Naive thymus-derived CD4-positive, alpha-beta T cell (primary cell): ENCODE data around the gene RASA2. TPM values are rescaled to one million over a fixed set of nuclear protein-coding genes. Genes with fewer than 3 reads are reported as not detected.

Experiments
- ATAC-seq: fragments of 150-1000 bp; cut with Tn5 transposase; 2 replicates; pipeline ENCODE4 v1.10.0; 2021; ENCODE audit warnings: mild to moderate bottlenecking, moderate library complexity
- CTCF ChIA-PET: fragments of 350-600 bp; sonication (Branson Sonifier 250); formaldehyde crosslinking; loops from one replicate; lab custom pipeline; 2021; ENCODE audit warnings: antibody characterized with exemption; lab: Charles Lee
- POLR2A ChIA-PET: fragments of 350-600 bp; sonication (Branson Sonifier 250); formaldehyde crosslinking; loops from one replicate; lab custom pipeline; 2021; ENCODE audit warnings: antibody characterized with exemption, inconsistent platforms; lab: Charles Lee
- DNase-seq, 9 donors: peaks; one replicate each; pipeline versions ENCODE4 v3.0.0 to v3.0.0-alpha.2; 2020 to 2022; ENCODE audit warnings: mixed read lengths in 1 of 9
- H3K27ac ChIP-seq: one replicate; pipeline ENCODE4 v1.7.0; 2013; ENCODE audit warnings: mild to moderate bottlenecking, low read depth, low read length, moderate library complexity
- H3K27me3 ChIP-seq, 2 donors: one replicate each; pipeline ENCODE4 v1.7.0; 2013; ENCODE audit warnings: low read length in 2 of 2, mild to moderate bottlenecking in 2 of 2, moderate library complexity in 2 of 2; ENCODE audit not compliant: control insufficient read depth in 2 of 2, insufficient read depth in 2 of 2
- H3K36me3 ChIP-seq, 3 experiments: 1 replicate in 2 of 3; 2 replicates in 1 of 3; pipeline ENCODE4 v1.7.0; 2013; ENCODE audit warnings: low read length in 3 of 3, mild to moderate bottlenecking in 3 of 3, moderate library complexity in 1 of 3; ENCODE audit not compliant: insufficient read depth in 3 of 3, control insufficient read depth in 2 of 3
- H3K4me1 ChIP-seq, 2 donors: one replicate each; pipeline ENCODE4 v1.7.0; 2013; ENCODE audit warnings: low read length in 2 of 2, mild to moderate bottlenecking in 2 of 2, moderate library complexity in 1 of 2; ENCODE audit not compliant: control insufficient read depth in 2 of 2, insufficient read depth in 2 of 2
- H3K4me3 ChIP-seq: 2 replicates; pipeline ENCODE4 v1.7.0; 2013; ENCODE audit warnings: mild to moderate bottlenecking, low read length
- H3K9me3 ChIP-seq, 3 experiments: 1 replicate in 2 of 3; 2 replicates in 1 of 3; pipeline ENCODE4 v1.7.0; 2013; ENCODE audit warnings: low read length in 3 of 3; ENCODE audit not compliant: control insufficient read depth in 2 of 3
- H3K27ac Mint-ChIP-seq, 9 donors: one replicate each; pipeline ENCODE4 v1.8.0; 2020 to 2022; ENCODE audit warnings: mixed read lengths in 9 of 9, mild to moderate bottlenecking in 8 of 9, moderate library complexity in 5 of 9, inconsistent platforms in 2 of 9
- H3K27me3 Mint-ChIP-seq, 5 donors: one replicate each; pipeline ENCODE4 v1.8.0; 2021 to 2022; ENCODE audit warnings: mixed read lengths in 5 of 5, mild to moderate bottlenecking in 1 of 5
- H3K36me3 Mint-ChIP-seq, 5 donors: one replicate each; pipeline ENCODE4 v1.8.0; 2020 to 2022; ENCODE audit warnings: mixed read lengths in 5 of 5, mild to moderate bottlenecking in 3 of 5, inconsistent platforms in 1 of 5
- H3K4me1 Mint-ChIP-seq, 7 donors: one replicate each; pipeline ENCODE4 v1.8.0; 2020 to 2022; ENCODE audit warnings: mixed read lengths in 7 of 7, mild to moderate bottlenecking in 3 of 7, inconsistent platforms in 1 of 7
- H3K4me3 Mint-ChIP-seq, 10 donors: one replicate each; pipeline ENCODE4 v1.8.0; 2020 to 2022; ENCODE audit warnings: mild to moderate bottlenecking in 10 of 10, mixed read lengths in 10 of 10, moderate library complexity in 6 of 10, inconsistent platforms in 2 of 10
- H3K9me3 Mint-ChIP-seq, 11 donors: one replicate each; pipeline ENCODE4 v1.8.0; 2020 to 2022; ENCODE audit warnings: mixed read lengths in 11 of 11, mild to moderate bottlenecking in 4 of 11, inconsistent platforms in 1 of 11, moderate library complexity in 1 of 11
- intact Hi-C, 2 donors: fragments of 100-400 bp; cut with micrococcal nuclease; formaldehyde crosslinking; loops; one replicate each; pipeline ENCODE4 v1.15.1; 2023
- polyA plus RNA-seq, 2 donors: library from polyadenylated mRNA; unstranded; fragments of 300-500 nt; fragmentation: Illumina TruSeq; gene quantifications; one replicate each; pipeline ENCODE4 v1.2.3, GENCODE V29; 2021
- total RNA-seq, 6 experiments: library from RNA in 5 of 6; stranded (reverse) in 5 of 6; gene quantifications; 1 replicate in 5 of 6; 2 replicates in 1 of 6; pipeline ENCODE4 v1.2.3 and lab custom pipeline; 2021 to 2026

The RASA2 gene
- total and polyA plus RNA-seq, 7 experiments from 2014 or later: 51.0 to 120 (median 77.3) TPM

GRCh38 chr3:141544697-141545096 lies 57.9 kb downstream of the RASA2 start:
- peaks cover 44 to 93% (median 90%) of the 10 kb centered on the region in 7 donors for H3K4me1 Mint-ChIP-seq
- DNase-seq (peak in 7 of 9 donors; percentile 10 to 51 (median 38)), ATAC-seq (peak; percentile 79)
- no peaks in the 10 kb centered on the region for H3K27me3 ChIP-seq
- H3K9me3 ChIP-seq: peaks cover 0 to 5% (median 4%) of the 10 kb centered on the region in 3 experiments
- H3K27me3 Mint-ChIP-seq: no peaks in the 10 kb centered on the region
- H3K27ac ChIP-seq: peak overlapping the region; percentile 34
- peaks cover 11 to 13% of the 10 kb centered on the region in 2 donors for H3K4me1 ChIP-seq
- intact Hi-C loops: loop anchor here (1.0 to 2.0 kb wide), 3 partner anchors 8 to 46 kb away; no protein-coding TSS in a partner anchor
- H3K4me3 ChIP-seq: no peak overlapping the region
- peak overlapping the region; percentile 49 to 86 (median 63) for H3K4me3 Mint-ChIP-seq
- ChIA-PET CTCF (interaction anchor here (0.6 to 1.9 kb wide), 4 partner anchors 16 to 68 kb away, joined by 3 to 6 read pairs (median 5); partner anchors contain the start of gene RASA2), POLR2A (interaction anchor here (1.0 to 1.9 kb wide), 7 partner anchors 8 to 57 kb away, joined by 3 to 10 read pairs (median 6); no protein-coding TSS in a partner anchor)
- H3K27ac Mint-ChIP-seq: peak overlapping the region; percentile 56 to 96 (median 89)
- peaks cover 5 to 57% (median 34%) of the 10 kb centered on the region in 11 donors for H3K9me3 Mint-ChIP-seq
- H3K36me3 ChIP-seq: peaks cover 9 to 26% (median 11%) of the 10 kb centered on the region in 3 experiments
- peaks cover 55 to 85% (median 81%) of the 10 kb centered on the region in 5 donors for H3K36me3 Mint-ChIP-seq

- H3K27ac Mint-ChIP-seq: peak overlapping the region in 7 of 9 donors; percentile 7 to 81 (median 63)
- POLR2A ChIA-PET: interaction anchor here (0.7 to 1.4 kb wide), 2 partner anchors 21 to 59 kb away, joined by 3 read pairs; partner anchors contain the start of gene RASA2
- peaks cover 5 to 61% (median 34%) of the 10 kb centered on the region in 11 donors for H3K9me3 Mint-ChIP-seq
- peaks cover 9 to 29% (median 11%) of the 10 kb centered on the region in 3 experiments for H3K36me3 ChIP-seq
- H3K4me3 Mint-ChIP-seq: peak overlapping the region in 7 of 10 donors; percentile 3 to 60 (median 21)
- H3K27me3 Mint-ChIP-seq: no peaks in the 10 kb centered on the region
- CTCF ChIA-PET: no interaction called here
- H3K4me3 ChIP-seq: no peak overlapping the region
- H3K27ac ChIP-seq: no peak overlapping the region
- H3K27me3 ChIP-seq: no peaks in the 10 kb centered on the region
- peaks cover 56 to 94% (median 85%) of the 10 kb centered on the region in 5 donors for H3K36me3 Mint-ChIP-seq
- intact Hi-C loops: no loop called here
- peaks cover 13 to 21% of the 10 kb centered on the region in 2 donors for H3K4me1 ChIP-seq
- no peak for ATAC-seq
- peaks cover 47 to 93% (median 91%) of the 10 kb centered on the region in 7 donors for H3K4me1 Mint-ChIP-seq
- H3K9me3 ChIP-seq: peaks cover 0 to 5% (median 4%) of the 10 kb centered on the region in 3 experiments
- DNase-seq: no peak
Observed at GRCh38 chr3:141546081-141546480, 59.3 kb downstream of the RASA2 start.

GRCh38 chr3:141546586-141546985 lies 59.8 kb downstream of the RASA2 start:
- no peak for DNase-seq
- Mint-ChIP-seq H3K4me1 (peaks cover 52 to 93% (median 91%) of the 10 kb centered on the region in 7 donors), H3K4me3 (peak overlapping the region in 6 of 10 donors; percentile 2 to 58 (median 14)), H3K27ac (peak overlapping the region in 6 of 9 donors; percentile 20 to 81 (median 48)), H3K9me3 (peaks cover 5 to 61% (median 35%) of the 10 kb centered on the region in 11 donors), H3K27me3 (no peaks in the 10 kb centered on the region), H3K36me3 (peaks cover 55 to 97% (median 86%) of the 10 kb centered on the region in 5 donors)
- CTCF ChIA-PET: interaction anchor here (0.8 to 1.3 kb wide), 3 partner anchors 32 to 244 kb away, joined by 3 read pairs; no protein-coding TSS in a partner anchor
- POLR2A ChIA-PET: interaction anchor here (0.6 to 1.4 kb wide), 5 partner anchors 11 to 59 kb away, joined by 3 to 6 read pairs (median 4); no protein-coding TSS in a partner anchor
- Histone ChIP-seq H3K4me3 (no peak overlapping the region), H3K27ac (no peak overlapping the region), H3K27me3 (no peaks in the 10 kb centered on the region), H3K36me3 (peaks cover 9 to 29% (median 11%) of the 10 kb centered on the region in 3 experiments), H3K4me1 (peaks cover 13 to 26% of the 10 kb centered on the region in 2 donors), H3K9me3 (peaks cover 0 to 5% (median 4%) of the 10 kb centered on the region in 3 experiments)
- ATAC-seq: no peak
- intact Hi-C loops: no loop called here

- Histone ChIP-seq H3K4me1 (peaks cover 14 to 36% of the 10 kb centered on the region in 2 donors), H3K9me3 (peaks cover 0 to 4% (median under 1%) of the 10 kb centered on the region in 3 experiments), H3K27ac (no peak overlapping the region), H3K27me3 (no peaks in the 10 kb centered on the region), H3K4me3 (no peak overlapping the region), H3K36me3 (peaks cover 5 to 23% (median 9%) of the 10 kb centered on the region in 3 experiments)
- Mint-ChIP-seq H3K27me3 (no peaks in the 10 kb centered on the region), H3K9me3 (peaks cover 5 to 54% (median 30%) of the 10 kb centered on the region in 11 donors), H3K36me3 (peaks cover 47 to 86% (median 77%) of the 10 kb centered on the region in 5 donors), H3K27ac (peak overlapping the region in 6 of 9 donors; percentile 13 to 77 (median 48)), H3K4me1 (peaks cover 54 to 93% (median 91%) of the 10 kb centered on the region in 7 donors), H3K4me3 (peak overlapping the region in 5 of 10 donors; percentile 6 to 58 (median 36))
- intact Hi-C loops: no loop called here
- POLR2A ChIA-PET: interaction anchor here (1.0 to 3.7 kb wide), 3 partner anchors 10 to 61 kb away, joined by 4 to 31 read pairs (median 5); partner anchors contain the start of gene RASA2
- ATAC-seq (no peak), DNase-seq (no peak)
- CTCF ChIA-PET: interaction anchor here (0.6 to 1.3 kb wide), 3 partner anchors 60 to 245 kb away, joined by 3 to 4 read pairs (median 3); no protein-coding TSS in a partner anchor
Observed at GRCh38 chr3:141547791-141548190, 61.0 kb downstream of the RASA2 start.

- CTCF ChIA-PET: interaction anchor here (0.7 to 1.6 kb wide), 4 partner anchors 12 to 91 kb away, joined by 3 to 5 read pairs (median 3); no protein-coding TSS in a partner anchor
- DNase-seq: peak in 1 of 9 donors; percentile 27
- H3K27ac ChIP-seq: peak overlapping the region; percentile 18
Observed at GRCh38 chr3:141550926-141551665, 64.3 kb downstream of the RASA2 start.

More at GRCh38 chr3:141550926-141551665, 64.3 kb downstream of the RASA2 start:
- H3K4me3 Mint-ChIP-seq: peak overlapping the region; percentile 6 to 83 (median 58)
- Histone ChIP-seq H3K27me3 (no peaks in the 10 kb centered on the region), H3K4me1 (peaks cover 24 to 53% of the 10 kb centered on the region in 2 donors), H3K36me3 (peaks cover 0 to 14% (median 6%) of the 10 kb centered on the region in 3 experiments), H3K9me3 (no peaks in the 10 kb centered on the region), H3K4me3 (no peak overlapping the region)
- H3K27ac Mint-ChIP-seq: peak overlapping the region; percentile 12 to 93 (median 86)
- no peak for ATAC-seq
- no peaks in the 10 kb centered on the region for H3K27me3 Mint-ChIP-seq
- peaks cover 42 to 89% (median 83%) of the 10 kb centered on the region in 7 donors for H3K4me1 Mint-ChIP-seq
- POLR2A ChIA-PET: interaction anchor here (1.2 to 3.8 kb wide), 5 partner anchors 14 to 71 kb away, joined by 3 to 31 read pairs (median 16); partner anchors contain the start of gene RASA2
- H3K9me3 Mint-ChIP-seq: peaks cover 2 to 30% (median 14%) of the 10 kb centered on the region in 11 donors
- intact Hi-C loops: loop anchor here (1.0 to 10.0 kb wide), 2 partner anchors 10 to 316 kb away; partner anchors contain the start of gene PXYLP1 (in 1 of the 2)
- peaks cover 26 to 57% (median 53%) of the 10 kb centered on the region in 5 donors for H3K36me3 Mint-ChIP-seq
